HG03575 (cell line): Measurements from ENCODE around the gene HPCAL1.

Experiments
- ATAC-seq: cut with Tn5 transposase; IDR thresholded peaks from one replicate; pipeline ENCODE4 v1.9.1; 2021; ENCODE audit not compliant: unreplicated experiment, insufficient number of reproducible peaks, low FRiP score; ENCODE audit errors: extremely low read depth

HPCAL1 gene

GRCh38 chr2:10423400-10423774, 120.7 kb downstream of the HPCAL1 start:
- no peak for ATAC-seq

DNA sequence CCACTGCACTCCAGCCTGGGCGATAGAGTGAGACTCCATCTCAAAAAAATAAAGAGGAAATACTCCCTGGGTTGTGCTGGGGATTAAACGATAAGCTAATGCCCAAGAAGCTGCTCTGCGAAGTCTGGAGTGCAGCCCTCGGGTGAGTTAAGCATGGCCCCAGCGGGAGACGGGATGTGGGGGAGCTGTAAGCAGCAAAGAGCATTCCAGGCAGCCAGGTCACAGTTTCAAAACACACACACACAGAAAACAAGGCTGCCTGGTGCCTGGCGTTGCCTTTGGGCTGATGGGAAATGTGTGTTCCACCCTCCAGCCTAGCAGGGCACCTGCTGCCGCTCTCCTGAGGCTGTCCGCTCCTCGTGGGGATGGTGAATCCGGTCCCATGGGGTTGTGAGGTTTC, 121.3 kb downstream of the HPCAL1 start:
- ATAC-seq: no peak

GRCh38 chr2:10424916-10425505, 122.3 kb downstream of the HPCAL1 start:
- no peak for ATAC-seq

GRCh38 chr2:10425699-10426098, 123.0 kb downstream of the HPCAL1 start:
- ATAC-seq: no peak

DNA sequence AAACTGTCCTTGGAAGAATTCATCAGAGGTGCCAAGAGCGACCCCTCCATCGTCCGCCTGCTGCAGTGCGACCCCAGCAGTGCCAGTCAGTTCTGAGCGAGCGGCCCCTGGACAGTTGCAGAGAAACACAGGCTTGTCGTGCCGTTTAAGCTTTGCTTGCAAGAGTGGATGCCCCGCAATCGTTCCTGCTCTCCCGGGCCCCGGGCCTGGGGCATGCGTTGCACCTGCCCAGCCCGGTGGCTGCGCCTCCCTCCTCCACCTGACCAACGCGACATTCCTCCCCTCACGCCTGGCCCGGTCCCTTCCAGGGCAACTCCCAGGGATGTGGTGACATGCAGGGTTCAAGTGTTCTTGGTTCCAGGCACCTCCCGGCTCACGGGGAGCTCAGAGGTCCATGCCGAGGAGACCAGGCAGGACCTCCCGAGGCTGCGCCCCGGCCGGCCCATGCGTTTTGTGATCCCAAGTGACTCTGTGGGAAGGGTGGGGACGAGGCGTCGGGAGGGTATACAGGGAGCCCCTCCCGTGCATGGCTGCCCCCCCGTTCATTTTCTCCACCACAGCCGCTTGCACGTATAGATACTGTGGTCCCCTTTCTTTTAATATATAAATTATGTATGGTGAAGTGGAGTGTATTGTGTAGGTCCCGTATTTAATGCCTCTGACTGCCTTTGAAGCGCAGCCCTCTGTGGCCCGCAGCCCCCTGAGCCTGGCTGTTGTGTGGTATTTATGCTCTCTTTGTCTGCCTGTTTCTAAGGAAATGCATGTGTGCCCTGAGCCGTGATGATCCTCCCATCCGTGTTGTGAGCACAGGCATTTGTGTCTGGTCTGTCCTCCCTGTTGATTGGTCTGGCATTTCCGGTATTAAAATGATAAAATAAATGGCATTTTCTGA, 124.3 kb downstream of the HPCAL1 start:
- no peak for ATAC-seq

GRCh38 chr2:10427618-10427949, 124.9 kb downstream of the HPCAL1 start:
- ATAC-seq: no peak

DNA sequence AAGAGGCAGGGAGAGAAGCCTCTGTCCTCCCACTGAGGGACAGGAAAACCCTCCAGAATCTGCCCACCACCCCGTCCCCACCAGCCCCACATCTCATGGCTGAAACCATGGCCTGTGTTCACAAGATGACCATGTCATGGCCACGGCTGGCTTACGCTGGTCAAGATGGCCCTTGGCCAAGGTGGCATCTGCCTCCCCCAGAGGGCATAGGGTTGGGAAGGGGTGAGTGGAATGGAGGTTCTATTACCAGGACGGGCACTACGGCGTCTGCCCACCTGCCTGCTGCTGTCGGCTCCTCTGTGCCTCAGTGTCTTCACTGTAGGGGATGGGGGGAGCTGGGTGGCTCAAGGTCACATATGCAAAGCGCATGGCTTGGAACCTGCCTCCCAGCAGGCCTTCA, 125.7 kb downstream of the HPCAL1 start:
- no peak for ATAC-seq

GRCh38 chr2:10428924-10429323, 126.2 kb downstream of the HPCAL1 start:
- ATAC-seq: no peak

GRCh38 chr2:10430886-10431622, 128.3 kb downstream of the HPCAL1 start:
- ATAC-seq: no peak

DNA sequence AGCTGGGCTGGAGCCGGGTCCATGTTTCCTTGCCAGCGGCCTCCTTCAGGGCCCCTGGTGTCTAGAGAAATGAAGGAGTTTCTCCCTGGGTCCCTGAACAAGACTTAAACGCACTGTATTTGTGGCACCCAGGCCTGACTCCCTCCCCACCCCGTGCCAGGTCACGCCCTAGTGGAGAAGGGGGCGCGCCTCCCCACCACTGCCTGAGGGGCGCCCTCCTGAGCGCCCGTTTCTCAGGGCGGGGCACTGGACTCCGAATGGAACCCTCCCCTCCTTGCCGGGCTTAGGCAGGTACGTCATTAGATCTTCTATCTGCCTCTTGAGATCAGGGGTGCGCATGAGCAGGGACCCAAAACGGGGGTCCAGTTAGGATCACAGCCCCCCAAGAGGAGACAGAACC, 129.1 kb downstream of the HPCAL1 start:
- no peak for ATAC-seq

DNA sequence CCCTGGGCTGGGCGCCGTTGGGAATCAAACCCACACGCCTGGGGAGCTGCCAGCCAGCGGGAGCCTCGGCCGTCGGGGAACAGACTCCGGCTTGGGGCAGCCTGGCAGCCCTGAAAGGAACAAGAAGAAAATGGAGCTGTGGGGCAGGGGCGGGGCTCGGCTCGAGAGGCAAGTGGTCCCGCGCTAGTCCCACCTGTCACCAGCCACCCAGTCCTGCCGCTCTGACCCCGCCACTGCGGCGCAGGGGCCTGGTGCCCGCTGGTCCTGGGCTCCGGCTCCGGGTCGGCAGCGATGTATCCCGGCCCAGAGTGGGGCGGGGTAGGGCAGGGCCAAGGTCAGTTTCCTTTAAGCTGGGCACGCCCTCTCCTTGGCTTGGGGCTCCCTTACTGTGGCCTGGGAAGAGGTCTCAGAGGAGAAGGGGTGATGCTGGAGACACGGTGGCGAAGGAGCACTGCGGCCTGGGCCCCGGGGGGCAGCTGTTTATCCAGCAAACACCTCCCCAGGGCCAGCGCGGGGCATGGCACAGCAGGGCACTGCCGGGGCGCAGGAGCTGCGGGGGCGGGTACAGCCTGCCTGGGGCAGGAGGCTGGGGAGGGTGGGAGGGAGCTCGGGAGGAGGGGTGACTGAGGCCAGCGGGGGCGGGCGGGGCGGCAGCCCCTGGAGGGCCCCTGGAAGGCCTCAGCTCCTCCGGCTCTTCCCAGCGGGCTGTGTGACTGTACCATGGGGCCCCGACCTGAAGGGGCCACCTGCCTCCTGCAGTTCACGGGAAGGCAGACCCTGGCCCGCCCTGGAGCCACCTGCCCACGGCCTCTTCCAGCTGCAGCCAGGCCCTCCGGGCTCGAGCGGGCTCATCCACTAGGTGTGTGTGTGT, 129.8 kb downstream of the HPCAL1 start:
- no peak for ATAC-seq

DNA sequence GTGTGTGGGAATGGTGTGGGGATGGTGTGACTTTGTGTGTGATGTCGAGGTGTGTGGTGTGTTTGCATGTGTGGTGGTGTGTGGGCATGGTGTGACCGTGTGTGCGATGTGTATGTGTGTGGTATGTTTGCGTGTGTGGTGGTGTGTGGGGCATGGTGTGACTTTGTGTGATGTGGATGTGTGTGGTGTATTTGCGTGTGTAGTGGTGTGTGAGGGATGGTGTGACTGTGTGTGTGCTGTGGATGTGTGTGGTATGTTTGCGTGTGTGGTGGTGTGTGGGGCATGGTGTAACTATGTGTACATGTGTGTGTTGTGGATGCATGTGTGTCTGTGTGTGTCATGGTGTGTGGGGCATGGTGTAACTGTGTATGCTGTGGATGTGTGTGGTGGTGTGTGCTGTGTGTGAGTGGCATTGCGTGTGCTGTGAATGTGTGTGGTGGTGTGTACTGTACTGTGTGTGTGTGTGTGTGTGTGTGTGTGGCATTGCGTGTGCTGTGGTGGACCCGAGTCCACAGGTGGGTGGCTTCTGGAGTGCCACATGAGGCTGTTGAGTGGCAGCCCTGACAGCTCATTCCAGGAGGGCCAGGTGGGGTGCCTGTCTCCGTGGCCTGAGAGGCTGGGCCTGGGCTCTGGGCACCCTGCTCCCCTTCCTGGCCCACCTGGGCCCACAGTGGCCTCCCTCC, 130.7 kb downstream of the HPCAL1 start:
- no peak for ATAC-seq

DNA sequence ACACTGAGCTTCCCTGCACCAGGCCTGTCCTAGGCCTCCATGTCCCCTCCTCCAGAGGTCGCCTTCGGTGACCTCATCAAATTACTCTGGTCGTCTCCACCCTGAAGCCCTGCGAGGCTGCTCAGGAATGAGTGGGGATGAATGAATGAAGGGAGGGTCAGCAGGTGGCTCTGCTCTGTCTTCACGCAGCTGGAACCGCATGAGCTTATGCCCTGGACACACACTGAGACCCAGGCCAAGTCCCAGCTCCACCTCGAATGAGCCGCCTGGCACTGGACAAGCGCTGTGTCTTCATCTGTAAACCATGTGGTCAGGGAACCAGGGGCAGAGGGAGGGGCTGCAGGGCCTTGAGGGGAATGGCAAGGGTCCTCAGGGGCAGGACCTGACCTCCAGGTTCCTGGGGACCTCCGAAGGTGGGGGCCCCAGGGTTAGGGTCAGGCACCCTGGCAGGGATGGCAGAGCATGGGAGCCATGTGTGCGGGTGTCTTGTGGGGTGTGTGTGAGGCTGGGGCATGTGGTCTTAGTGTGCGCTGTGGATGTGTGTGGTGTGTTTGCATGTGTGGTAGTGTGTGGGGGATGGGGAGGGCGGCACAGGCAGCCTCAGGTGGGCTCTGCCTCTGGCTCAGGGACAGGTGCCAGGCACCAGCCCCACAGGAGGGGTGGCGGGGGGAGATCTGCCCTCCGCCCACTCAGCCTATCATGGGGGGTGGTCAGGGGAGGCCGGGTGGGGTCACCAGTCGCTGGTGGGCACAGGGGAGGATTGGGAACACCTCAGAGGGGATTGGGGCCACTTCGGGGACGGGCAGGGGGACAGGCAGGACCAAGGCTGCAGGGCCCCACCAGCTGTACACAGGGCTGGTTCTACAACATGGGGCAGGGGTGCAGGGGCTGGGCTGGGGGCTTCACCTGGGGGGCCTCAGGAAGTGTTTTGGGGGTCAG, 131.5 kb downstream of the HPCAL1 start:
- no peak for ATAC-seq

DNA sequence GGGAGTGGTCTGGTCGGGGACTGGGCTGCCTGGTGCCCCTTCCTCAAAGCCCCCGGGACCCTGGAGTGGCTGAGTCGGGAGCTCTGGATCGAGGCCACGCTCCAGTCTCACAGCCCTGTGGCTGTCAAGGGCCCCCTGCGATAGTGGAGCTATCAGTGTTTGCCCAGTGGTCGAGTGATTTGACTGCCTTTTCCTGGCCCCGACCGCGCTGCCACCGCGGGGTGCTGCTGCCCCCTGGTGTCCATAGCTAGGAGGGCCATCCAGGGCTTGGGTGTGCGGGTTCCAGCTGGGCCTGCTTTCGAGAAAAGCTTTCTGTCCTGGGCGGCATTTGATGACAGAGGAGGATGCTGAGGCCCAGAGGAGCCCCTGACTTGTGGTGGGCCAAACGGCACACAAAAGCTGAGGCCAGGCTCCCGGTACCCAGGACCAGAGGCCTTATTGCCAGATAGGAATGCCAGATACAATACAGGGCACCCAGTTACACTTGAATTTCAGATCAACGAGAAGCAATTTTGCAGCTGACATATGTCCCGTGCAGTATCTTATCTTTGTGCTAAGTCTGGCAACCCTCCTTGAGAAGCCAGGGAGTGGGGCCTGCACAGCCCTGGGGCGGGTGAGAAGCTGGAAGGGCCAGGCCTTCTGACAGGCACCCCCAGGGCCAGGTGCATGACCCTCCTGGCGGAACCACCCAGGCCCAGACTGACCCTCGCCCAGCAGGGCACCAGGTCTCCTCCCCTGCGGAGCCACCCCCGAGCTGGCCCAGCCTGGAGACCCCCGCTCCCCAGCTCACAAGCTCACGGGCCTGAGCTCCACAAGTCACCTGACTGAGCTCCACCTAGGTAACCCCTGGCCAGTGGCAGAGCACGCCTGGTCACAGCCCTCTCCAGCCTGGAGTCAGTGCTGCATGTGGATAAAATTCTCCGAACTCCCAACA, 132.4 kb downstream of the HPCAL1 start:
- no peak for ATAC-seq

GRCh38 chr2:10435820-10436204, 133.1 kb downstream of the HPCAL1 start:
- no peak for ATAC-seq

DNA sequence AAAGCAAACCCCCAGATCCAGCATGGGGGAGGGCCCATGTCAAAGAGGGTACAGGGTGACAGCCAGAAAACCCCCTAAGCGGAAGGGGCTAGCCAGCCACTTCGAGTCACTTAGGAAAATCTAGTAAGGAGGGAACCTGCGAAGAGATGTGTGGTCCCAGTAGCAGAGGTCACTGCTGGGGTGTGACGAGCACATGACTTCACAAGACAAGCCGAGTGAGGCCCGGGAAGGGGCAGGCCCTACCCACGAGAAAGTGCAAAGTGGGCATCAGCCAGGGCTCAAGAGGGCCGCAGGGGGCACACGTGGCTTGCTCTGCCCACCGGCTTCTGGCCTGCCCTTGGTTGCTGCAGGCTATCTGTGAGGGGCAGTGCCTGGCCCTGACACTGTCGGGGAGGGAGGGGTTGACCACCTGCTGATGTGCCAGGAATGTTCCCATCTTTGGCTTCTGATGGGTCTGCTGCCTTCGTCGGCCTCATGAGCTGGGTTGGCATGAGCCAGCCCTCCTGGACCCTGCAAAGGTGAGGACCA, 133.9 kb downstream of the HPCAL1 start:
- no peak for ATAC-seq

- ATAC-seq: no peak
These were observed 135.1 kb downstream of the HPCAL1 start for GRCh38 chr2:10437806-10438205.
